ENCODE results near the gene FBXO7.
A peak's percentile ranks its signal among the peaks of the same experiment; 100 is the strongest.

The FBXO7 gene

GRCh38 chr22:32528984-32529982, 54.7 kb downstream of the FBXO7 start:
- Histone ChIP-seq H3K36me3 (ENCODE audit: insufficient read depth, low read length) (no peaks in the 10 kb centered on the region), H3K4me3 (ENCODE audit: low read depth, low read length) (no peak overlapping the region), H3K27me3 (ENCODE audit: insufficient read depth, low read length) (no peaks in the 10 kb centered on the region), H3K4me1 (ENCODE audit: control insufficient read depth, insufficient read depth, low read length, unreplicated experiment) (peaks cover 21% of the 10 kb centered on the region), H3K27ac (ENCODE audit: low read depth, low read length) (no peak overlapping the region), H3K79me2 (ENCODE audit: control insufficient read depth, insufficient read depth, low read length, unreplicated experiment) (no peaks in the 10 kb centered on the region), H2AFZ (ENCODE audit: low read length, unreplicated experiment) (peak overlapping the region; percentile 60)

- Histone ChIP-seq H3K27me3 (ENCODE audit: insufficient read depth, low read length) (no peaks in the 10 kb centered on the region), H3K36me3 (ENCODE audit: insufficient read depth, low read length) (no peaks in the 10 kb centered on the region), H3K4me3 (ENCODE audit: low read depth, low read length) (no peak overlapping the region), H3K79me2 (ENCODE audit: control insufficient read depth, insufficient read depth, low read length, unreplicated experiment) (no peaks in the 10 kb centered on the region), H3K4me1 (ENCODE audit: control insufficient read depth, insufficient read depth, low read length, unreplicated experiment) (peaks cover 21% of the 10 kb centered on the region), H2AFZ (ENCODE audit: low read length, unreplicated experiment) (no peak overlapping the region), H3K27ac (ENCODE audit: low read depth, low read length) (no peak overlapping the region; the same call in 1 of the 2 replicates)
These were observed 56.6 kb downstream of the FBXO7 start for GRCh38 chr22:32531228-32531627.

- H3K27ac ChIP-seq (ENCODE audit: low read depth, low read length): no peak overlapping the region; the same call in 1 of the 2 replicates
- no peaks in the 10 kb centered on the region for H3K36me3 ChIP-seq (ENCODE audit: insufficient read depth, low read length)
- H2AFZ ChIP-seq (ENCODE audit: low read length, unreplicated experiment): peak overlapping the region; percentile 81
- H3K27me3 ChIP-seq (ENCODE audit: insufficient read depth, low read length): no peaks in the 10 kb centered on the region
- no peak overlapping the region for H3K4me3 ChIP-seq (ENCODE audit: low read depth, low read length)
- H3K4me1 ChIP-seq (ENCODE audit: control insufficient read depth, insufficient read depth, low read length, unreplicated experiment): peaks cover 21% of the 10 kb centered on the region
- no peaks in the 10 kb centered on the region for H3K79me2 ChIP-seq (ENCODE audit: control insufficient read depth, insufficient read depth, low read length, unreplicated experiment)
These were observed 57.6 kb downstream of the FBXO7 start for GRCh38 chr22:32531931-32532819.

DNA sequence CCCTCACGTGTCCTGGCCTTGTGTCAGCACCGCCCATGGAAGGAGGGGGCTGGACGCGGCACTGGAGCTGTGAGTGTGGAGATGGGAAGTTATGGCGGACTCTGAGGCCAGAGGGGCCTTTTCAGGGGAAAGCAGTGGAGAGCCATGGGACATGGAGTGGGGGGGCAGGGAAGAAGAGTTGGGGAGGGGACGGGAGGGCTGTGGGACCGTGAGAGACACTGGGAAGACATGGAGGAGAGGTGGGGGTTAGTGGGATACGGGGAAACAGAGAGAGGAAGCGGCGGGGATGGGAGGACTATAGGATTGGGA, 58.2 kb downstream of the FBXO7 start:
- Histone ChIP-seq H3K27me3 (ENCODE audit: insufficient read depth, low read length) (no peaks in the 10 kb centered on the region), H3K36me3 (ENCODE audit: insufficient read depth, low read length) (no peaks in the 10 kb centered on the region), H3K79me2 (ENCODE audit: control insufficient read depth, insufficient read depth, low read length, unreplicated experiment) (no peaks in the 10 kb centered on the region), H3K4me1 (ENCODE audit: control insufficient read depth, insufficient read depth, low read length, unreplicated experiment) (peaks cover 21% of the 10 kb centered on the region), H3K4me3 (ENCODE audit: low read depth, low read length) (no peak overlapping the region), H3K27ac (ENCODE audit: low read depth, low read length) (no peak overlapping the region), H2AFZ (ENCODE audit: low read length, unreplicated experiment) (peak overlapping the region; percentile 81)

DNA sequence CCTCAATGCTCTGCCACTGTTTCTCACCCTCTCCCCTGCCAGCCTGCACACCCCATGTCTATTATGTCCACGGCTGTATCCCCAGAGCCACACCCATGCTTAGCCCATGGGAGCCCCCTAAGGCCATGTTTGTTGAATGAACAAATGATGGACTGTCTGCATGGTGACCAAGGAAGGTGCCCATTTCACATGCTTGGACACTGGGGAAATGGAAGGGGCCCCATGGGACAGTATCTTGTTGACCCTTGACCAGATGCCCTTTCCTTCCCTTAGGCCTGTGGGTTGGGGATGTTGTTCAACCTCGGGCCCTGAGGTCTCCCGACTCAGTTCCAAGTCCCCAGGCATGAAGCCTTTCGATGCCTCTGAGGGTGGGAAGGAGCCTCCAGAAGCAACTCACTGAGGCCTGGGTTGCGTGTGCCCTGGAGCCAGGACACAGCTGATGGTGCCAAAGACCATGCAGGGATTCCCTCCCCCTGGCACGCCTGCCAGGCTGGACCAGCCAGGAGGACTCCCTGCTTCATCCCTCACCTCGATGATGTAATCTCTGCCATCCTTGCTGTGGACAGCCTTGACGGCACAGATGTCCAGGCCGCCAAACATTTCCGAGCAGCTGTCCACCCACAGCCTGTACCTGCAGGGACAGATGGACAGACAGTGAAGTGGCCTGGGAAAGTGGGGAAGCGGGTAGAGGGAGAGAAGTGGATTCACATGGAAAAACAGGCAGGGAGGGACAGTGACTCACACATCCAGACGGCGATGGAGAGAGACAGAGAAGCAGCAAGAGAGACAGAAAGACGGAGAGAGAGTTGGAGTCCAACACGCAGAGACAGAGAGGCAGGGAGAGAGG, 58.9 kb downstream of the FBXO7 start:
- peaks cover 21% of the 10 kb centered on the region for H3K4me1 ChIP-seq (ENCODE audit: control insufficient read depth, insufficient read depth, low read length, unreplicated experiment)
- no peak overlapping the region for H3K27ac ChIP-seq (ENCODE audit: low read depth, low read length)
- H3K79me2 ChIP-seq (ENCODE audit: control insufficient read depth, insufficient read depth, low read length, unreplicated experiment): no peaks in the 10 kb centered on the region
- H3K27me3 ChIP-seq (ENCODE audit: insufficient read depth, low read length): no peaks in the 10 kb centered on the region
- H2AFZ ChIP-seq (ENCODE audit: low read length, unreplicated experiment): no peak overlapping the region
- H3K4me3 ChIP-seq (ENCODE audit: low read depth, low read length): no peak overlapping the region
- H3K36me3 ChIP-seq (ENCODE audit: insufficient read depth, low read length): no peaks in the 10 kb centered on the region

- Histone ChIP-seq H3K79me2 (ENCODE audit: control insufficient read depth, insufficient read depth, low read length, unreplicated experiment) (no peaks in the 10 kb centered on the region), H3K27ac (ENCODE audit: low read depth, low read length) (no peak overlapping the region), H2AFZ (ENCODE audit: low read length, unreplicated experiment) (no peak overlapping the region), H3K36me3 (ENCODE audit: insufficient read depth, low read length) (no peaks in the 10 kb centered on the region), H3K4me3 (ENCODE audit: low read depth, low read length) (no peak overlapping the region), H3K27me3 (ENCODE audit: insufficient read depth, low read length) (no peaks in the 10 kb centered on the region), H3K4me1 (ENCODE audit: control insufficient read depth, insufficient read depth, low read length, unreplicated experiment) (peaks cover 21% of the 10 kb centered on the region)
These were observed 59.9 kb downstream of the FBXO7 start for GRCh38 chr22:32534252-32535235.

GRCh38 chr22:32535531-32536190, 61.0 kb downstream of the FBXO7 start:
- Histone ChIP-seq H2AFZ (ENCODE audit: low read length, unreplicated experiment) (no peak overlapping the region), H3K79me2 (ENCODE audit: control insufficient read depth, insufficient read depth, low read length, unreplicated experiment) (no peaks in the 10 kb centered on the region), H3K36me3 (ENCODE audit: insufficient read depth, low read length) (no peaks in the 10 kb centered on the region), H3K27me3 (ENCODE audit: insufficient read depth, low read length) (no peaks in the 10 kb centered on the region), H3K4me1 (ENCODE audit: control insufficient read depth, insufficient read depth, low read length, unreplicated experiment) (peaks cover 21% of the 10 kb centered on the region), H3K27ac (ENCODE audit: low read depth, low read length) (no peak overlapping the region), H3K4me3 (ENCODE audit: low read depth, low read length) (no peak overlapping the region)

DNA sequence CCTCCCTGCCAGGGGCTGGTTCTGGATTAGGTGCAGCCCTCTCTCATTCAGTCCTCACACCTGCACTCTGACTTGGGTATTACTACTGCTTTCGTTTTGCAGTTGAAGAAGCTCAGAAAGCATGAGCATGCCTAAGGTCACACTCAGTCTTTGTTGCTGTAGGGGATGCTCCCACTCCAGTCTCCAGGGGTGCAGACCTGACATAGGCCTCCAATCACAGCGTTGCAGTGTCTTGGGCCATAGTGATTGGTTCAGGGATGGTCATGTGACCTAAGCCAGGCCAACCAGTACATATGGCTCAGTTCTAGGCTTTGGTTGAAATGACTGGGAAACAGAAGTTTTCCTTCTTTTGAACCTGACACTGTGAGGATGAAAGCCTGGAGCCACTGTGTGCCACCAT, 61.7 kb downstream of the FBXO7 start:
- H3K79me2 ChIP-seq (ENCODE audit: control insufficient read depth, insufficient read depth, low read length, unreplicated experiment): no peaks in the 10 kb centered on the region
- no peaks in the 10 kb centered on the region for H3K27me3 ChIP-seq (ENCODE audit: insufficient read depth, low read length)
- peaks cover 20% of the 10 kb centered on the region for H3K4me1 ChIP-seq (ENCODE audit: control insufficient read depth, insufficient read depth, low read length, unreplicated experiment)
- H3K36me3 ChIP-seq (ENCODE audit: insufficient read depth, low read length): no peaks in the 10 kb centered on the region
- H2AFZ ChIP-seq (ENCODE audit: low read length, unreplicated experiment): no peak overlapping the region
- no peak overlapping the region for H3K27ac ChIP-seq (ENCODE audit: low read depth, low read length)
- no peak overlapping the region for H3K4me3 ChIP-seq (ENCODE audit: low read depth, low read length)

DNA sequence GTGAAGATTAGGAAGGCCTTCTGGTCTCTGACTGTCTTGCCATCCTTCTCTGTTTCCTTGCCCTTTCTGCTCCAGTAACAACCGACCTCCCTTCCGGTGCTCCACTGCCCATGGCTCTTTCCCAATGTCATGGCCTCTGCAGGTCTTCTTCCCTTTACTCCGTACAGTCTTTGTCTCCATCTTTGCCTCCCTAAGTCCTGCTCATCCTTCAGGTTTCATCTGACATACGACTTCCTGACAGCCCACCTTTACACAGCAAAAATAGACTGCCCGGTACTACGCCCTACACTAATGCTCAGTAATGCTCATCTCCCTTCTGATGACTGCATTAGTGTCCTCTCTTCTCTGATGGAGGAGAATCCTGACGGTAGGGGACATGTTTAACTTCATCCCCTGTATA, 63.9 kb downstream of the FBXO7 start:
- no peak overlapping the region for H2AFZ ChIP-seq (ENCODE audit: low read length, unreplicated experiment)
- no peak overlapping the region for H3K4me3 ChIP-seq (ENCODE audit: low read depth, low read length)
- H3K27ac ChIP-seq (ENCODE audit: low read depth, low read length): no peak overlapping the region
- no peaks in the 10 kb centered on the region for H3K27me3 ChIP-seq (ENCODE audit: insufficient read depth, low read length)
- no peaks in the 10 kb centered on the region for H3K36me3 ChIP-seq (ENCODE audit: insufficient read depth, low read length)
- H3K4me1 ChIP-seq (ENCODE audit: control insufficient read depth, insufficient read depth, low read length, unreplicated experiment): no peaks in the 10 kb centered on the region
- no peaks in the 10 kb centered on the region for H3K79me2 ChIP-seq (ENCODE audit: control insufficient read depth, insufficient read depth, low read length, unreplicated experiment)

Measured in ACC112 (cell line).